ENCODE data around the gene SHC3.

The SHC3 gene

DNA sequence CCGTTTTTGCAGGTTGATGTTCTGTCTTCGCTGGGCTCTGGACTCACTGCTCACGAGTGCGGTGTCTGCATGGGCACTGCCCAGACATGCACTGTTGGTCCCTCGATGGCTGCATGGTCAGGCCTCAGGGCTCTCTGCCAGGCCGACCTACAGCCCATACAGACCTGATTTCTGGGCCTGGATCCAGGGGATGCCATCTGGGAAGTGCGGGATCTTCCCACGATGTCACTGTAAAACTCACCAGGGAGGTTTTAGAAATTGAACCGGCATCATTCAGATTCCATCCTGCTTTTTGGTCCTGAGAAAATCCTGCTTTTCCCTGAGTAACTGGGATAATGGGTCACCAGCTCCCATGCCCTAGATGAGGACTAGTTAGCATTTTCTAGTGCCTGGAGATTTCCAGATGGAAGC is 178.2 kb downstream of the SHC3 start:
- no peak for DNase-seq (ENCODE audit: low spot score)

DNA sequence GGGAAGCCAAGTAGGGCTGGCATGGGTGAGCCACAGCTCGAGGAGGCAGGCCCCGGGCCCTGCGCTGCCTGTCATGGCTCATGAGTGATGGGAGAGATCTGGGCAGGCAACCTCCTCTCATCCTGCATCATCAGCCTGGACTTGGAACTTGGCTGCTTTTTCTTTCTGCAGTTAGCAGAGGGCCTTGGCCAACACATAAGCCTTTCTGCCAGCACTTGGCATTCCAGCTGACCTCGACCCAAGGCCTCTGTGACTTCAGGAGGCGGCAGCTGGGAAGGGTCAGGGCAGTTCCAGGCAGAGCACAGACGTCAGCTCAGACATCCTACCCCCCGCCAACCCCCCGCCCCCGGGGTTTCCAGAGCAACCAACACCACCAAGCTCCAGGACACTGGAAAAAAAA is 179.7 kb downstream of the SHC3 start:
- no peak for DNase-seq (ENCODE audit: low spot score)

DNA sequence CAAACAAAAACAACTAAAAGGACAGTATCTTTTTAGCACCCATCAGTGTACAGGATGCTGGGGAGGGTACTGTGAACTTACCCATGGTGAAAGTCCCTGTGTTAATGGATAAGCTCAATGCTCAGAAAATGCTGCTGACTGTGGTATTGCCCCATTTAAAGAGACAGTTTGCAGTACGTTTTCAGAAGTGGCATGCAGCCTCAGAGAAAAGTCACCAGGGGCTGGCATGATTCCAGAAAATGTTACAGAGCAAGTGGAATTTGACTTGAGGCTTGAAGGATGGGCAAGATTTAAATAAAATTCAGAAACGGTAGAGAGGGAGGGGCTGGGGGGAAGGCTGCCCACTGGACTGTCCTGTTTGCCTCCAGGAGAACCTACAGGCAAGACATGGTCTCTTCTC is 180.1 kb downstream of the SHC3 start:
- peak; percentile 9 for DNase-seq (ENCODE audit: low spot score)

DNA sequence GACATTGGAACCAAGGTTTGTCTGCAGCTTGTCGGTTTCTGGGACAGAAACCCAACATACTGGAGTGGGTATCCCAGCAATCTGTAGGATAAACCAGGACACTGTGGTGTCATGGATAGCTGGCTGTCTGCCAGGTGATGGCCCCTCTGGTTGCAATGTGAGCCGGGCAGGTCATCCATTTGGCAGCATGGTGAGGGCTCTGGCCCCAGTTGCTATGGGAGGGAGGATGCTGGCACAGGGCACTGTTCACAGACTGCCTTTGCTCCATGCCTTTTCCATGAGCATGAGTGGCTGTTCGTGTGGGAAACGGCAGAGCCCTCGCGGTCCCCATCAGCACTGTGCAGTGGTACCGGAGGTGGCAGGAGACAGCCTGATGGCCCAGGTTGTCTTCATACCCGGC is 181.0 kb downstream of the SHC3 start:
- no peak for DNase-seq (ENCODE audit: low spot score)

DNA sequence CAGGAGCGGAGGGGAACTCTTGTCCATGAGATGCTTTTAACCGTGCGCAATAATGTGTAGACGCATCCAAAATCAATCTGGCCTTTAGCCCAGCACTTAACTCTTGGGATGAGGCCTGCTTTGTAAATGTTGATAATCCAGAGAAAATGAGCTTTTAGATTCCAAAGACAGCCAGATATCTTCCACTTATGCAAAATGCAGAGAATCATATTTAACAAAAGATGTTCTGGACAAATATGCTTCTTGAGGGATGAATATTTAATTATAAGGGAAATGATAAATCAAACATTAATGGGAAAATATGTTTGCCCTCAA is 181.7 kb downstream of the SHC3 start:
- DNase-seq (ENCODE audit: low spot score) = no peak

DNA sequence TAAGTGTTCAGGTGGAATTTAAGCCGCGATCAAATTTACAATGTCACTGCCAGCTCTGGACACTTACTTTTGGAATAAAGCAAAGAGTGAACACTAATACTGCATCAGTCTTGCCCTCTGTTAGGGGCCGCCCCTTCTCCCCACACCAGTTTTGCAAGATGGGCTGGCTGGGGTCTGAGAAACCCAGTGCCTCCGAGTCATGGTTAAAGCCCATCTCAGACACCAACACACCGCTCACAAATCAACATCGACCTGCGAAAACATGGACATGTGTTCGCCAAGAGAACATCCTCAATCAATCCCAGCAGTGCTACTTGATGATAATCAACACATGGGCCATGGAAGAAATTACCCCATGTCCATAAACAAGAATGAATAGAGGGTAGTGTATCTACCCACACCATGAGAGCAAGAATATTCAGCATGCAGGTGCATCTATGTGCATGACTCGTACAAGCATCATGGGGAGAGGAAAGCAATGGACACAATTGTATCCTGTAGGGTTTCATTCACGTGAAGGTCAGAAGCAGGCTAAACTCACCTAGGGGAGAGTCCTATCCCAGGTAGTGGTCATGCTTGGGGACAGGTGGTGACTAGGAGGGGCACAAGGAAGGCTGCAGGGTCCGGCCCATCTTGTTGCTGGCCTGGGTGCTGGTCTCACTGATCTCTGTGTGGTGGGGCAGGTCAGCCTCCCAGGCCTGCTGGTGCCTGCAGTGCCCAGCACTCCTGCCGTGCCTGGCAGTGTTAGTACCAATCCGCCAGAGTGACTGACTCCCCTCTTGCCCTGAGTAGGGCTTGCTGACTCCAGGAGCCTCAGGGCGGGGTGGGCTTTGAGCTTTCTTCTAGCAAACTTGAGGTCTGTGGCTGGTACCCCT is 182.3 kb downstream of the SHC3 start:
- no peak for DNase-seq (ENCODE audit: low spot score)

DNA sequence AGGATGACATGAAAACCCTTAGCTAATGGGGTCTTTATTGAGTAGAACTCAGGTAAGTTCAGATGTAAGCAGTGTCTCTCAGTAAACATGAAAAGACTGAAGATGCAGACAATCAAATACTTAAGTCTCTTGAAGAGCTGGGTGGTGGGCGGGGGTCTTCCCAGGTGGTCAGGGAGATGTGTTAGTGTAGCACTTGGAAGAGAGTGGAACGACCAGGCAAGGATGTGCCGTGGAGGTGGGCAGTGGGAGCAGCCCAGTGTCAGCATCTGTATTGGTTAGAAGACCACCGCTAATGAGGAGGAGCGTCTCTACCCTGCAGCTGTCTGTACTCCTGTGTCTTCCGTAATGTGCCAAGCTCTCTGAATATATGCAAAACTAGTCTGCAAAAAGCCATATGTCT is 183.0 kb downstream of the SHC3 start:
- no peak for DNase-seq (ENCODE audit: low spot score)

DNA sequence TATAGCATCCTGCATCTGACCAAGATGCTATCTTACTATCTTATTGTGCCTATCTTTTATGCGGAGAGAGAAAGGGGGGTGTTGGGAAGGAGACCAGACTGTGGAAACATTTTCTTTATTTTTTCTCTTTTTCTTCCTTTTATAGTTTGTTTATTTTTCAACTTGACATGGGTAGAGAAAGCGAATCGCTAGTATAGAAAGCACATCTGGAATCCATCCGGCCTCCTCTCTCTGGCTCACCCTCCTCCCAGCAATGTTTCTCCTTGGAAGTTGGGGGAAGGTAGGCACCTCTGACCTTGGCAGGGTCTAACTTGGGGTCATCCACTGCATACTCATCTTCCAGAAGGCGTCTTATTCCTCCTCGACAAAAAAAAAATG is 183.4 kb downstream of the SHC3 start:
- DNase-seq (ENCODE audit: low spot score) = no peak

DNA sequence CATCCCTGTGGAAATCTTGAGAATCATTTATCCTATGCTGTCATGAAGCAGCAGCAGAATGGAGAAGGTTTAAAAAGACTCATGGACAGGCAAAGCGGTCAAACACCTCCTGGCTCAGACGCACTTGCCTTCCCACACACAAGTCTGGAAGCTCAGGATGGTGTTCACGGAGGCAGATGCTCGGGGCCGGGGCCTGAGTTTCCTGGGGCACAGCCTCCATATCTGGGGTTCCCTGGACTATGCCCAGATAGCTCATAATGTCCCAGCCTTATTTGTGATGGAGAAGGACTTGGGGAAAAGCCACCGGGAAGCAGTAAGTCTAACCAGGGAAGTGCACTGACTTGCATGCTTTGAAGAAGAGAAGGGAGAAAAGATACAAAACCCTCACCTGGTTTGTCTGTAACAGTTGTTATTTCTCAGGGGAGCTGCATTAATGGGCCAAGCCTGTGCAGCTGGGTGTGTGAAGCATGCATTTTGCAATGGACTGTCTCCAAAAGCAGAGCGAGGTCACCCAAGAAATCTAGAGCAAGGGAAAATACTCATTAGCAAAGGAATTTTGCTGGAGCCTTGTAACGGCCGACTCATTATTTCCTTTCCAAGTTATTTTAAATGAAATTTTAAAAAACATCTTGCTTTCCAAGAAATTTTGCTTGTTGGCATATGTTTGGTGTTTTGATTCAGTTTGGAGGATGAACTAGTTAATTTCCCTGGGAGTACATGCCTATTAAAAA is 184.0 kb downstream of the SHC3 start:
- DNase-seq (ENCODE audit: low spot score) = no peak

DNA sequence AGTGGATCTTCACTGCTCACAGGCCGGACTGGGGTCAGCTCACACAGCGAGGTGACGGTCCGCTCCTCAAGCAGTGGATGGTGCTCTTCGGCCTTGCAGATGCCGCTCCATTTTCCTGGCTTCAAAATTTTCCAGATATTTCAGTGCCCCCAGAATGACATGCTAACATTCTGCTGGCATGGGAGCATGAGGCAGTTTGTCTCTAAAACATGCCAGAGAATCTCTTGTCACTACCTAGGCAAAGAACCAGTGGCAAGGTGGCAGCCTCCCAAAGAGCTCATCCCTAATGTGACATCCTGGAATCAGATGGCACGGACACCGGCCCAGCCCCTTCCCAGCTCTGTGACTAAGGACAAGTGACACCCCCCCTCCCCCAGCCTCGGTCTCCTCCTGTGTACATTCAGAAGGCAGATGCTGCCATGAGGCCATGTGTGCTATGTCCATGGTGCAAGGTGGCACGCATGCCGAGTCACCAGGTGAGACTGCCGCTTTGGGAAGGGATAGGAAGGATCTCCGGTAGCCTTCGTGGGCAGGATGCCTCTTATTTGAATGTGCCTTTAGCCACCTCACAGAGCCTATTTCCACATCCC is 184.7 kb downstream of the SHC3 start:
- DNase-seq (ENCODE audit: low spot score) = no peak

DNA sequence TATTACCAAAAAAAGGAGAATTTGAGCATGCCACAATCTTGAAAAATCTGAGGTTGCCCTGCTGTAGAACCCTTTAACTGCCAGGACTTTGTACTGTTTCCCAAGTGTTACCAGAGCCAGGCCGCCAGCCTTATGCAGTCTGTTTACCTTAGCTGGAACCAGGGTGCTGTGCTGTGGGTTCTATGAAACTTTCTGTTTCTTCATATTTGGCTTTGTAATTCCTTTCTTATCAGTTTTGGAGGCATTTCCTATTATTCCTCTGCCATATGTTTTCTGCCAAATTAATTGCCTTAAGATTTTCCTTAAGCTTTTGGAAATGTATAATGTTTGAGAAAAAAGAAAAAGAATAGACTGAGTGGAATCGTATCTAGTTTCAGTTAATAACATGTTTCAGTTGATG is 185.3 kb downstream of the SHC3 start:
- no peak for DNase-seq (ENCODE audit: low spot score)

DNA sequence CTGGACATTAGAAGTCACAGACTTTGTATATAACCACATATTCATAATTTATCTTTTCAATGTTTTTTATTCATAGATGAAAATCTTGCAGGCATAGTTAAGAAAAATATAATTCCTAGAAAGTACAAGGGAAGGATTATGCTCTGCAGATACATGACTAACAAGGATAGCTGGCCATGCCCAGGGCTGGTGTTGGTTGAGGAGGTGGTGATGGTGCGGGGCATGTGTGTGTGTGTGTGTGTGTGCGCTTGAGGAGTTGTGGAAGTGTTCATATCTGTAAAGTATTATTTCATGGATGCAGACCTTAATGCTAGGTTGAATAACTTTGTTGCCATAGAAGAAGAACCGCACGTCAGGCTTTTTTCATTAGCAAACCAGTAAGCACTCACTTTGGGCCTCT is 186.1 kb downstream of the SHC3 start:
- DNase-seq (ENCODE audit: low spot score) = no peak

DNA sequence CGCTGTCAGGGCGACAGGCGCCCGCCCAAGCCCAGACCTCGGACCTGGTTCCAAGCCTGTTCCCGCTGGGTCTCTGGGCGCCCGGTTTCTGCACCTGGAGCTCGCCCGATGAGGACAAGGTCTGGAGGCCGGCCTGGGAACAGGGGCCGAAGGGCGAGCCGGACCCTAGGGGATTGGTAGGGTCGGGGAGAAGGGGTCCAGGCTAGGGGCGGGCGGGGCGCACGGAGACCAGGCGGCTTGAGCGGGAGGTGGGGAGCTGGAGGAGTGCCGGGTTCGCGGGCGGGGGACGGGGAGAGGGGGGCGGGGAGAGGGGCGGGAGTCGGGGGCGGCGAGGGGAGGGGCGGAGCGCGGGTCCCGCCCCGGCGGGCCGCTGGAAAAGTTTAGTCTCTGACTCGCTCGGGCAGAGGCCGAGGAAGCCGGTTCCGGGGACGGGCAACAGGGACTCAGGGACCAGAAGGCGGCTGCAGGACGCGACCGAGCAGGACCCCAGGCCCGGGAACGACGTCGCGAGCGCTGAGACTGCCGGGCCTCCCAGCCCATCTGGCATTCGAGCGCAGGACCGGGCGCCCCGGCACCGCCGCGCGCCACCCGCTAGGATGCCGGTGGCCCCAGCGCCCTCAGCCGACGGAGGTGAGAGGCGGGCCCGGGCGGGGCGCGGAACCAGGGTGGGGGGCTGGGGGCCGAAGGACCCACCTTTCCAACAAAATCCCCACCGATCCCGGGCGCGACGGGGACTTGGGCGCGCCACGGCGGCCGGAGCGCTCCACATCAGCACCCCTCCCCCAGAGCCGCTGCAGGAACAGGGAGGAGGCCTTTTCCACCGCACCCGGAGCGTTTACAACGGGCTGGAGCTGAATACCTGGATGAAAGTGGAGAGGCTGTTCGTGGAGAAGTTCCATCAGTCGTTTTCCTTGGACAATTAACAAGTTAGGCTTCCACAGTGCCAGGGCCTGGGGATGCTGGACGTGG is 187.3 kb downstream of the SHC3 start, which contains the start of gene S1PR3:
Gene S1PR3 (plus strand): TSS at position 403 of the 969 bp plus-strand sequence. CDS start 9,733 bp downstream, outside the sequence.
- DNase-seq (ENCODE audit: low spot score) = no peak

DNA sequence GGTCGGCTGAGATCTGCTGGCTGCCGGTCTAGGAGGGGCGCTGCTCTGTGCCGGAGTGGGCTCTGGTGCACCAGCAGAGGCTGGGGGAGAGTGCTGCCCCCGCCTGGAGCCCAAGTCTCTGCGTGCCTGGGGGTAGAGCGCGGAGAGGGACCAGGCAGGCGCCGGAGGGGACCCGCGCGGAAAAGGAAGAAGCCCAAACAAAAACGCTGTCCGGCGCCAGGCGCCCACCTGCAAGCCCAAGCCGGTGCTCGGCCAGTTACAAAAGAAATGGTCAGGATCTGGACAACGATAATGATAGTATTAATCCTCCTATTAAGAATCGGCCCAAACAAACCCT is 187.9 kb downstream of the SHC3 start:
- no peak for DNase-seq (ENCODE audit: low spot score)

DNA sequence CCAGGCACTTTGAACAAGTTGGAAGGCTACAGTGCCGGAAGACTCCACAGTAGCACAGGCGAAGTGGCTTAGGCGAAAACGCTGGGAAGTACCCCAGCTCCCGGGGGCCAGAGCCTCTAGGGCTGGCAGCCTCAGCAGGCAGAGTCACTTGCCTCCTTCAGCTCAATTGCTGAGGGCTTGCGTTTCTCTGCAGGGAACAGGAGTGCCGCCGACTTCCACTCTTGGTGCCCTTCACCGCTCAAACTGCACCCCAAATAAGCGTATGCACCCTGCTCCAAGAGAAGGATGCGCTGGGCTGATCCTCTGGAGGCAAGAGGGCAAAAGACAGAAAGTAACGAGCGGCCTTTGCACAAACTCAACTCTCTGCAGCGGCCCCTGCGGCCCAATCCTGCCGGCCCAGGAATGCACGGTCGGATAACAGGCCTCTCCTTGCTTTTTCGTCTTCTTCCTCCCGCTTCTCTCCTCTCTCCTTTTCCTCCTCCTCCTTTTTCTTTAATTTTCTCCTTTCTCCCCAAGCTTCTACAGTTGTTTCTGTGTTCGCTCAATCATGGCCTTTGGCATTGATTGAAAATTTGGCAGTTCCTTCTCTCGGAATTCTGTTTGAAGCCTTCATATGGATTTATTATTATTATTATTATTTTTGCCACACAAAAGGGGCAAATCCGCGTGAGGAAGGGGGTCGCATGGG is 188.4 kb downstream of the SHC3 start:
- DNase-seq (ENCODE audit: low spot score) = no peak

DNA sequence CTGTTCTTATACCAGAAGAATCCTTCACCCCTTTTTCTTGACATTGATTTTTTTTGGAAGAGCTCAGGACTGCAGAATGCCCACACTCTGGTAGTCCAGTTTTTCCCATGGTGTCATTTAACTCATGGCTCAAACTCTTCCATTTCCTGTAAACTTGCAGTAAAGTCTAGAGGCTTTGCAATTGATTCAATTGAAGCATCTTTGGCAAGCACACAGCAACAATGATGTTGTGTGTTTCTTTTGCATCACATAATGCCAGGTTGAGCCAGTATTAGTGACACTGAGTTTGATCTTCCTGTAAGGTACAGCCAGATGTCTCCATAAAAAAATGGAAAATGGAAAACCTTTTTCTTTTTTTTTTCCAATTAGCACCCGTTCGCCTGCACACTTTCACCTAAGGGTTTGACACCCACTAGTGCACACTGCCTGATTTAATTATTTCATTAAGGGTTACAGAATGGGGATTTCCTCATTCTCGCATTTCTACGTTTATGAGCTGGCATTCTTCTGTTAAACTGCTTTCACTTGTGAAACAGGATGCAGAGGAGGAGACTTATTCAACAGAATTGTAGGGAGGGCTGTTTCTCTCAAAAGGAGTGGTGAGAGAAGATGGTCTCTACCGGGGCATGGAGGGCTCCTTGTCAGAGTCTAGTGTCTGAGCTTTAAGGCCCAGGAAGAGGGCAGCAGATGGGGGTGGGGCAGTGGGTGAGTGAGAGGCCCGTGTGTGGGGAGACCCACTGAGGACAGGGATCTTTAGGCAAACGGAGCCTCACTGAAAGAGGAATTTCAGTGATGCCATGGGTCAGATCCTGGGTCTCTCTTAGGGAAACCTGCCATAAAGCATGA is 189.6 kb downstream of the SHC3 start:
- no peak for DNase-seq (ENCODE audit: low spot score)

DNA sequence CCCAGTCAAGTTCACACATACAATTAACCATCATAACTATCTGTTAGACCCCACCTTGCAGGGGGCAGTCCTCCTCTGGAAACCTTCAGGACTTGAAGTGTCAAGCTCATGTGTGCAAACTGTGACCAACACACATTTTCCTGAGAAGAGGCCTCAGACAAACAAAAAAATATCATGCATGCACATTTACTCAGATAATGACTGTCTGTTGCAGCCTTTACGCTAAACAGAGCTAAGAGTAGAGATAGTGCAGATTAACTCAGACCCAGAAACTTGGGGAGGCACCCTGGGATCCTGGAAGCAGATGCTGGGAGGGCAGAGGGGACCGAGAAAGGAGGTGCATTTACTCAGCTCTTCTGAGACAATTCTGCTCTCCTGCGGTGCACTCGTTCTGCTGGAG is 191.0 kb downstream of the SHC3 start:
- no peak for DNase-seq (ENCODE audit: low spot score)

DNA sequence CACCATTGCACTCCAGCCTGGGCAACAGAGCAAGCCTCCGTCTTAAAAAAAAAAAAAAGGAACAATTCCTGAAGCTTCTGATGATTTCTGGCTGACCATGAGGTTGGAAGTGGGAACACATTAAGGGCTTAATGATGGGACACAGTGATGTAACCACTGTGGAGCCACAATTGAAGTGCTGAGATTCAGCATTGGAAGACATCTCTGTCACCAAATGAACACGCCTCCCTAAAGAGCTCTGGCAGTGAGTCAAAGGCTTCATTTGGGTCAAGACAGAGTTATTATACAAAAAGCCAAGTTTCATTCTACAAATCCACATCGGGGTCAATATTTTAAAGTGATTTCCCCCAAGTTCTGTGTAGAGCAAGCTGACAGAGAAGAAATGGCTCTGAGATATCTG is 191.8 kb downstream of the SHC3 start:
- DNase-seq (ENCODE audit: low spot score) = no peak

DNA sequence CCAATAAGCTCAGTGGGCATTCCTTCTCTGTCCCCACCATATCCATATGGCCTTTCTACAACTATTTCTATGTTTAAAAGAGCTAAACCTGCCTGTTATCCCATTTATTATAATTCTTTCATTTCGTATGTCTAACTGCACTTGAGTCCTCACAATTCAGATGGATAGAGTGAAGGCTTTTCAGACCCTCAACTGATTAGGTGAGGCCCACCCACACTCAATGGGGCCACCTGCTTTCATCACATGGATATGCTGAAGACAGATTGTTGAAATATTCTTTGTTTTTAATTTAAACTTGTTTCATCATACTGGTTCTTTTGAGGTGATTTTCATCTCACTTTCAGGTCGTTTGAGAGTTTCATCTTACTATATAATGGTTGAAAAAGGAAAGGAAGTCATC is 193.0 kb downstream of the SHC3 start:
- DNase-seq (ENCODE audit: low spot score) = no peak

DNA sequence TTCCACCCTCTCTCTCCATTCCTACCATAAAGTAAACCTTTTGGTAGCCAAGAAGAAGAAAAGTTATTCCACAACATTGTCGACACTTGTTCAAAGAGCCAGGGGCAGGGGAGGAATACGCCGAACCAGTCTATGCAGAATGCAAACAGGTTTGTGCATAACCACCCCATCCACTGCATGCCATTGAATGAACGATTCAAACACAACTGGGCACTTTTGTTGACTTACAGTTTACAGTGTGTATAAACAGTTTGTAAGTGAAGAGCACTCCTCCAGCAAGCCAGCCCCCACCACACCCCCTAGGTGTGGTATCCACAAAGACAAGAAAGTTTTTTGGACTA is 194.1 kb downstream of the SHC3 start:
- DNase-seq (ENCODE audit: low spot score) = no peak

Data from RKO (cell line).